ENCODE data around the gene CCL20. TPM values are rescaled to one million over a fixed set of nuclear protein-coding genes. Genes with fewer than 3 reads are reported as not detected.

Gene CCL20
- polyA plus RNA-seq, 1 of the 3 experiments (the other 2 are of a cell fraction), result 0.12 TPM

DNA sequence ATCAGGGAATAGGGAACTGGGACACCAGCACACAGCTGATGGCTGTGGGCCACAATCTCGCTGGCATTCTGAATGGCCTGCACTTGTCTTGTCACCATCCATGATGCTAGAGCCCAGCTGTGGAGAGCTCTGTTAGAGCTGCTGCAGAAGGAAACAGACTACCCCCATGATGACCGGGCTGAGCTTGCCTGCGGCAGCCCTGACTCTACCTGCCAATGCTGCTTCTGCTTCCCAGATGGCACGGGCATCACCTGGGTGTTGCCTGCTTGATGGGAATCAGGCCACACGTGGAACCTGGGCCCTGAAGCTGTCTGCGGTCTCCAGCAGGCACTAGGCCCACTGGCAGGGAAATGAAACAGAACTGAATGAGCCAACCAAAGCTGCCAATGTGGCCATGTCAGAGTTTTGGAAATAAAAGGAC lies 46.6 kb downstream of the CCL20 start (continued):
- no peak for TF ChIP-seq ZBTB33 (IDR thresholded peaks at IDR 0.05; ENCODE audit: borderline replicate concordance, low read depth)
- TF ChIP-seq RFX5 (IDR thresholded peaks at IDR 0.05; ENCODE audit: low read length), result no peak

GRCh38 chr2:227861011-227861410 lies 47.4 kb downstream of the CCL20 start:
- peaks cover 0 to 18% of the 10 kb centered on the region in 2 experiments; a peak in 2 of 4 replicates for H3K4me1 ChIP-seq (ENCODE audit: control insufficient read depth in 1 of 2, insufficient read depth in 2 of 2, low read depth in 1 of 2, low read length in 1 of 2)
- DNase-seq, result no peak
- no peaks in the 10 kb centered on the region for H3K27me3 ChIP-seq (ENCODE audit: insufficient read depth)
- no peak overlapping the region for H3K4me2 ChIP-seq
- H3K36me3 ChIP-seq (replicated peaks in 1 of 2; ENCODE audit: control insufficient read depth in 1 of 2, insufficient read depth in 2 of 2, low read length in 1 of 2), result no peaks in the 10 kb centered on the region
- H3K4me3 ChIP-seq (ENCODE audit: low read depth in 2 of 2, low read length in 1 of 2), result no peak overlapping the region
- no peaks in the 10 kb centered on the region for H4K20me1 ChIP-seq (ENCODE audit: insufficient read depth)
- POLR2A ChIA-PET, result interaction anchor here (0.8 kb wide), 1 partner anchor 56 kb away, joined by 3 read pairs; no protein-coding TSS in a partner anchor
- CTCF ChIA-PET, result interaction anchor here (1.0 to 3.0 kb wide), 3 partner anchors 14 to 17 kb away, joined by 3 to 21 read pairs (median 8); no protein-coding TSS in a partner anchor
- peak overlapping the region; percentile 73; the same call in 1 of the 2 replicates for H2AFZ ChIP-seq (ENCODE audit: low read depth)
- H3K27ac ChIP-seq (ENCODE audit: low read depth in 2 of 2, low read length in 1 of 2), result no peak overlapping the region
- peaks cover 30% of the 10 kb centered on the region for H3F3A ChIP-seq (replicated peaks; ENCODE audit: insufficient read depth)
- no peaks in the 10 kb centered on the region for H3K79me2 ChIP-seq (ENCODE audit: insufficient read depth)
- H3K9me3 ChIP-seq, result no peaks in the 10 kb centered on the region
- no peaks in the 10 kb centered on the region for H3K9me2 ChIP-seq
- H3K9ac ChIP-seq, result 0 out of 2 replicates have a peak overlapping the region, but pooled peaks have one; percentile 20
- TF ChIP-seq POLR2AphosphoS5 (IDR thresholded peaks at IDR 0.05; ENCODE audit: low read depth, low read length), result no peak
- TF ChIP-seq, protein P1, sequence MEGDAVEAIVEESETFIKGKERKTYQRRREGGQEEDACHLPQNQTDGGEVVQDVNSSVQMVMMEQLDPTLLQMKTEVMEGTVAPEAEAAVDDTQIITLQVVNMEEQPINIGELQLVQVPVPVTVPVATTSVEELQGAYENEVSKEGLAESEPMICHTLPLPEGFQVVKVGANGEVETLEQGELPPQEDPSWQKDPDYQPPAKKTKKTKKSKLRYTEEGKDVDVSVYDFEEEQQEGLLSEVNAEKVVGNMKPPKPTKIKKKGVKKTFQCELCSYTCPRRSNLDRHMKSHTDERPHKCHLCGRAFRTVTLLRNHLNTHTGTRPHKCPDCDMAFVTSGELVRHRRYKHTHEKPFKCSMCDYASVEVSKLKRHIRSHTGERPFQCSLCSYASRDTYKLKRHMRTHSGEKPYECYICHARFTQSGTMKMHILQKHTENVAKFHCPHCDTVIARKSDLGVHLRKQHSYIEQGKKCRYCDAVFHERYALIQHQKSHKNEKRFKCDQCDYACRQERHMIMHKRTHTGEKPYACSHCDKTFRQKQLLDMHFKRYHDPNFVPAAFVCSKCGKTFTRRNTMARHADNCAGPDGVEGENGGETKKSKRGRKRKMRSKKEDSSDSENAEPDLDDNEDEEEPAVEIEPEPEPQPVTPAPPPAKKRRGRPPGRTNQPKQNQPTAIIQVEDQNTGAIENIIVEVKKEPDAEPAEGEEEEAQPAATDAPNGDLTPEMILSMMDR (IDR thresholded peaks at IDR 0.05), result no peak
- TF ChIP-seq EZH2phosphoT487 (IDR thresholded peaks at IDR 0.05; ENCODE audit: borderline replicate concordance, low read depth), result no peak
- TF ChIP-seq FOXM1 (IDR thresholded peaks at IDR 0.05; ENCODE audit: low read depth), result no peak
- TF ChIP-seq REST (IDR thresholded peaks at IDR 0.05; ENCODE audit: low read depth, low read length), result no peak
- no peak for TF ChIP-seq JUND (IDR thresholded peaks at IDR 0.05)
- TF ChIP-seq IRF3 (IDR thresholded peaks at IDR 0.05; ENCODE audit: low read depth, low read length), result no peak
- no peak for TF ChIP-seq YY1 (IDR thresholded peaks at IDR 0.05; ENCODE audit: low read depth)
- no peak for TF ChIP-seq ELF1 (IDR thresholded peaks at IDR 0.05)
- TF ChIP-seq FOSL2 (IDR thresholded peaks at IDR 0.05; ENCODE audit: borderline replicate concordance, low read depth), result no peak
- TF ChIP-seq MEF2A (IDR thresholded peaks at IDR 0.05; ENCODE audit: borderline replicate concordance, low read depth), result no peak
- TF ChIP-seq GATA2 (CRISPR knock-in tag; IDR thresholded peaks at IDR 0.05), result no peak
- TF ChIP-seq PBX3 (IDR thresholded peaks at IDR 0.05), result no peak
- no peak for TF ChIP-seq TAF1 (IDR thresholded peaks at IDR 0.05; ENCODE audit: borderline replicate concordance, low read depth, low read length)
- TF ChIP-seq MXI1 (IDR thresholded peaks at IDR 0.05; ENCODE audit: low read depth, low read length), result no peak
- no peak for TF ChIP-seq RAD21 (IDR thresholded peaks at IDR 0.05; ENCODE audit: low read length)
- no peak for TF ChIP-seq ZBTB33 (IDR thresholded peaks at IDR 0.05; ENCODE audit: borderline replicate concordance, low read depth)
- 92% methylated on average over 2 of the region's 2 CpGs for WGBS (ENCODE audit: low lambda C conversion rate)

Data from SK-N-SH (cell line).